ENCODE data around the gene GATB. TPM values are rescaled to one million over a fixed set of nuclear protein-coding genes. Genes with fewer than 3 reads are reported as not detected.
A peak's percentile ranks its signal among the peaks of the same experiment; 100 is the strongest.

The GATB gene
- total and polyA plus RNA-seq, 2 experiments from 2014 or later: 19.4 to 20.1 TPM

DNA sequence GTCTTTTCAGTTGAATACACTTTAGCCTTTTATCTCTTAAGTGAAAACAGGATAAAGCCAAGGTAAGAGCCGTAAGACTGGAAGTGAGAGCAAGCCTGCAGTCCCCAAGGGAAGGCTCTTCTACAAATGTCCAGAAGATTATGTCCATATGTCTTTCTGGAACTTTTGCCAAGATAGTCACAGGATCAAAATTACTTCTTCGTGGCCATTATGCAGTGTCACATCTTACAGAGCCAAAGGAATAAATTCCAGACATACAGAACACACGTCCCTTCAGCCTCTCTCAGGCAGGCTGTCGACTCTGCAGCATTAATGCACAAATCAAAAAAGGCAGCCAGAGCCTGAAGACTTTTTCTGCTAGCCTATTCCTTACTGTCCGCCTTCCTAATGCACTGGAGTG, 10.9 kb upstream of the GATB start:
- no peak overlapping the region for H3K27ac ChIP-seq
- peaks cover 2% of the 10 kb centered on the region for H3K27me3 ChIP-seq
- WGBS (ENCODE audit: low lambda C conversion rate, missing lambda C conversion rate): 51% methylated on average over 5 of the region's 5 CpGs
- H3K36me3 ChIP-seq (replicated peaks; ENCODE audit: insufficient read depth, low read depth): no peaks in the 10 kb centered on the region
- no peaks in the 10 kb centered on the region for H3K79me2 ChIP-seq
- H3K9me2 ChIP-seq (replicated peaks; ENCODE audit: insufficient read depth): no peaks in the 10 kb centered on the region
- TF ChIP-seq EZH2 (IDR thresholded peaks at IDR 0.05; ENCODE audit: borderline replicate concordance): no peak
- no peak for TF ChIP-seq CTCF (IDR thresholded peaks at IDR 0.05; ENCODE audit: poor library complexity)
- no peak for TF ChIP-seq EZH2phosphoT487 (IDR thresholded peaks at IDR 0.05; ENCODE audit: low read depth, severe bottlenecking, unreplicated experiment)
- no peaks in the 10 kb centered on the region for H3K4me1 ChIP-seq (ENCODE audit: insufficient read depth)
- peaks cover 9% of the 10 kb centered on the region for H3K9me3 ChIP-seq (ENCODE audit: low read depth)
- DNase-seq (ENCODE audit: low spot score): no peak
- H3K4me3 ChIP-seq: no peak overlapping the region
- H4K20me1 ChIP-seq (ENCODE audit: insufficient read depth, poor library complexity, severe bottlenecking): no peaks in the 10 kb centered on the region
- H2AFZ ChIP-seq: no peak overlapping the region
- H3K4me2 ChIP-seq: peak overlapping the region; percentile 29

GRCh38 chr4:151770154-151770553, 9.3 kb upstream of the GATB start:
- no peaks in the 10 kb centered on the region for H3K36me3 ChIP-seq (replicated peaks; ENCODE audit: insufficient read depth, low read depth)

GRCh38 chr4:151768835-151769234, 8.0 kb upstream of the GATB start:
- H3K4me3 ChIP-seq: no peak overlapping the region
- no peaks in the 10 kb centered on the region for H3K9me3 ChIP-seq (ENCODE audit: low read depth)
- no peak for DNase-seq (ENCODE audit: low spot score)
- no peak overlapping the region for H3K27ac ChIP-seq
- no peak overlapping the region for H2AFZ ChIP-seq
- H3K27me3 ChIP-seq: peaks cover 5% of the 10 kb centered on the region
- no peaks in the 10 kb centered on the region for H4K20me1 ChIP-seq (ENCODE audit: insufficient read depth, poor library complexity, severe bottlenecking)
- WGBS (ENCODE audit: low lambda C conversion rate, missing lambda C conversion rate): 80% methylated on average over 2 of the region's 2 CpGs
- H3K79me2 ChIP-seq: no peaks in the 10 kb centered on the region
- H3K9me2 ChIP-seq (replicated peaks; ENCODE audit: insufficient read depth): no peaks in the 10 kb centered on the region
- TF ChIP-seq CTCF (IDR thresholded peaks at IDR 0.05; ENCODE audit: poor library complexity): no peak
- TF ChIP-seq EZH2 (IDR thresholded peaks at IDR 0.05; ENCODE audit: borderline replicate concordance): no peak
- TF ChIP-seq EZH2phosphoT487 (IDR thresholded peaks at IDR 0.05; ENCODE audit: low read depth, severe bottlenecking, unreplicated experiment): no peak
- H3K4me2 ChIP-seq: no peak overlapping the region
- H3K4me1 ChIP-seq (ENCODE audit: insufficient read depth): no peaks in the 10 kb centered on the region
- H3K36me3 ChIP-seq (replicated peaks; ENCODE audit: insufficient read depth, low read depth): no peaks in the 10 kb centered on the region

More at GRCh38 chr4:151770154-151770553, 9.3 kb upstream of the GATB start:
- Histone ChIP-seq H3K4me1 (ENCODE audit: insufficient read depth) (no peaks in the 10 kb centered on the region), H2AFZ (no peak overlapping the region), H3K4me2 (no peak overlapping the region), H3K9me2 (replicated peaks; ENCODE audit: insufficient read depth) (no peaks in the 10 kb centered on the region), H4K20me1 (ENCODE audit: insufficient read depth, poor library complexity, severe bottlenecking) (no peaks in the 10 kb centered on the region), H3K27me3 (peaks cover 5% of the 10 kb centered on the region), H3K9me3 (ENCODE audit: low read depth) (peaks cover 9% of the 10 kb centered on the region), H3K27ac (no peak overlapping the region), H3K4me3 (no peak overlapping the region), H3K79me2 (no peaks in the 10 kb centered on the region)
- DNase-seq (ENCODE audit: low spot score): no peak
- TF ChIP-seq EZH2 (IDR thresholded peaks at IDR 0.05; ENCODE audit: borderline replicate concordance) (no peak), CTCF (IDR thresholded peaks at IDR 0.05; ENCODE audit: poor library complexity) (no peak), EZH2phosphoT487 (IDR thresholded peaks at IDR 0.05; ENCODE audit: low read depth, severe bottlenecking, unreplicated experiment) (no peak)
- 82% methylated on average over 1 of the region's 1 CpG for WGBS (ENCODE audit: low lambda C conversion rate, missing lambda C conversion rate)

GRCh38 chr4:151766691-151767090, 5.9 kb upstream of the GATB start:
- Histone ChIP-seq H3K27ac (no peak overlapping the region), H4K20me1 (ENCODE audit: insufficient read depth, poor library complexity, severe bottlenecking) (no peaks in the 10 kb centered on the region), H3K4me3 (no peak overlapping the region), H2AFZ (no peak overlapping the region), H3K27me3 (peaks cover 5% of the 10 kb centered on the region), H3K79me2 (no peaks in the 10 kb centered on the region), H3K9me3 (ENCODE audit: low read depth) (no peaks in the 10 kb centered on the region), H3K4me1 (ENCODE audit: insufficient read depth) (no peaks in the 10 kb centered on the region), H3K36me3 (replicated peaks; ENCODE audit: insufficient read depth, low read depth) (no peaks in the 10 kb centered on the region), H3K9me2 (replicated peaks; ENCODE audit: insufficient read depth) (no peaks in the 10 kb centered on the region), H3K4me2 (no peak overlapping the region)
- no peak for DNase-seq (ENCODE audit: low spot score)
- TF ChIP-seq EZH2 (IDR thresholded peaks at IDR 0.05; ENCODE audit: borderline replicate concordance) (no peak), CTCF (IDR thresholded peaks at IDR 0.05; ENCODE audit: poor library complexity) (peak; percentile 2)
- 85% methylated on average over 4 of the region's 4 CpGs for WGBS (ENCODE audit: low lambda C conversion rate, missing lambda C conversion rate)

Data from hepatocyte (in vitro differentiated cells).